HepG2 (cell line): Measurements from ENCODE around the gene RPE.

ENCODE experiments used
- PAX8 ChIP-seq: sonication (generic); formaldehyde crosslinking; IDR thresholded peaks from 2 replicates; pipeline ENCODE4 v1.8.0; 2022; ENCODE audit warnings: mild to moderate bottlenecking, missing genetic modification reagents, borderline replicate concordance
- POLR2AphosphoS5 ChIP-seq: IDR thresholded peaks from 2 replicates; pipeline ENCODE4 v1.6.1; 2012; ENCODE audit warnings: low read depth, low read length
- SIN3A ChIP-seq: IDR thresholded peaks from 2 replicates; pipeline ENCODE4 v1.6.1; 2011; ENCODE audit warnings: low read depth, mild to moderate bottlenecking, control low read depth, low read length, borderline replicate concordance
- SP140L ChIP-seq: sonication (generic); formaldehyde crosslinking; IDR thresholded peaks from 2 replicates; pipeline ENCODE4 v1.4.0; 2020; ENCODE audit warnings: missing genetic modification reagents, borderline replicate concordance
- SRY ChIP-seq: sonication (generic); formaldehyde crosslinking; IDR thresholded peaks from 2 replicates; pipeline ENCODE4 v1.8.0; 2022; ENCODE audit warnings: mild to moderate bottlenecking, missing genetic modification reagents
- ZNF12 ChIP-seq: sonication (generic); formaldehyde crosslinking; IDR thresholded peaks from 2 replicates; pipeline ENCODE4 v1.5.0; 2020; ENCODE audit warnings: missing genetic modification reagents
- ZNF136 ChIP-seq: sonication (generic); formaldehyde crosslinking; IDR thresholded peaks from 2 replicates; pipeline ENCODE4 v1.8.1; 2022; ENCODE audit warnings: low read depth, mild to moderate bottlenecking, moderate library complexity, missing genetic modification reagents
- ZNF274 ChIP-seq: sonication (generic); formaldehyde crosslinking; IDR thresholded peaks from 2 replicates; pipeline ENCODE4 v1.5.1; 2020; ENCODE audit warnings: mild to moderate bottlenecking, missing genetic modification reagents
- TF ChIP-seq, protein P1 (sequence below): sonication (generic); formaldehyde crosslinking; IDR thresholded peaks from 2 replicates; pipeline ENCODE4 v1.8.0; 2023; ENCODE audit warnings: mild to moderate bottlenecking, missing genetic modification reagents
- TF ChIP-seq, protein P2 (sequence below): sonication (generic); formaldehyde crosslinking; IDR thresholded peaks from 2 replicates; pipeline ENCODE4 v1.5.0; 2020; ENCODE audit warnings: mild to moderate bottlenecking, missing genetic modification reagents, moderate library complexity
- TF ChIP-seq, protein P3 (sequence below): sonication (generic); formaldehyde crosslinking; IDR thresholded peaks from 2 replicates; pipeline ENCODE4 v1.4.0; 2020; ENCODE audit warnings: missing genetic modification reagents

DNA sequence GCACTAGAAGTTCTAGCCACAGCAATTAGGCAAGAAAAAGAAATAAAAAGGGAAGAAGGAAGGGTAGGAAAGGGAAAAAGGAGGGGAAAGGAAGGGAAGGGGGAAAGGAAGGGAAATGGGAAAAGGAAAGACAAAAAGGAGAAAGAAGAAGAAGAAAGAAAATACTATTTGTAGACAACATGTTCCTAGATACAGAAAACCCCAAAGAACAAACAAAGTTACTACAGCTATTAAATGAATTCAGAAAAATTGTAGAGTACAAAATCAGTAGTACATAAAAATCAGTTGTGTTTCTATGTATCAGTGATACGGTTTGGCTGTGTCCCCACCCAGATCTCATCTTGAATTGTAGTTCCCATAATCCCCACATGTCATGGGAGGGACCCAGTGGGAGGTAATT lies 52.3 kb downstream of the RPE start:
- TF ChIP-seq SIN3A (no peak), ZNF274 (CRISPR knock-in tag) (no peak), ZNF12 (CRISPR knock-in tag) (no peak), PAX8 (no peak), POLR2AphosphoS5 (no peak), SP140L (no peak), ZNF136 (CRISPR knock-in tag) (no peak), SRY (CRISPR knock-in tag) (no peak)
- TF ChIP-seq, protein P1, sequence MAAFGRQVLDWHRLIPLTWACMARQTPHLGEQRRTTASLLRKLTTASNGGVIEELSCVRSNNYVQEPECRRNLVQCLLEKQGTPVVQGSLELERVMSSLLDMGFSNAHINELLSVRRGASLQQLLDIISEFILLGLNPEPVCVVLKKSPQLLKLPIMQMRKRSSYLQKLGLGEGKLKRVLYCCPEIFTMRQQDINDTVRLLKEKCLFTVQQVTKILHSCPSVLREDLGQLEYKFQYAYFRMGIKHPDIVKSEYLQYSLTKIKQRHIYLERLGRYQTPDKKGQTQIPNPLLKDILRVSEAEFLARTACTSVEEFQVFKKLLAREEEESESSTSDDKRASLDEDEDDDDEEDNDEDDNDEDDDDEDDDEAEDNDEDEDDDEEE, result no peak
- TF ChIP-seq, protein P2, sequence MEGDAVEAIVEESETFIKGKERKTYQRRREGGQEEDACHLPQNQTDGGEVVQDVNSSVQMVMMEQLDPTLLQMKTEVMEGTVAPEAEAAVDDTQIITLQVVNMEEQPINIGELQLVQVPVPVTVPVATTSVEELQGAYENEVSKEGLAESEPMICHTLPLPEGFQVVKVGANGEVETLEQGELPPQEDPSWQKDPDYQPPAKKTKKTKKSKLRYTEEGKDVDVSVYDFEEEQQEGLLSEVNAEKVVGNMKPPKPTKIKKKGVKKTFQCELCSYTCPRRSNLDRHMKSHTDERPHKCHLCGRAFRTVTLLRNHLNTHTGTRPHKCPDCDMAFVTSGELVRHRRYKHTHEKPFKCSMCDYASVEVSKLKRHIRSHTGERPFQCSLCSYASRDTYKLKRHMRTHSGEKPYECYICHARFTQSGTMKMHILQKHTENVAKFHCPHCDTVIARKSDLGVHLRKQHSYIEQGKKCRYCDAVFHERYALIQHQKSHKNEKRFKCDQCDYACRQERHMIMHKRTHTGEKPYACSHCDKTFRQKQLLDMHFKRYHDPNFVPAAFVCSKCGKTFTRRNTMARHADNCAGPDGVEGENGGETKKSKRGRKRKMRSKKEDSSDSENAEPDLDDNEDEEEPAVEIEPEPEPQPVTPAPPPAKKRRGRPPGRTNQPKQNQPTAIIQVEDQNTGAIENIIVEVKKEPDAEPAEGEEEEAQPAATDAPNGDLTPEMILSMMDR (CRISPR knock-in tag), result no peak
- TF ChIP-seq, protein P3, sequence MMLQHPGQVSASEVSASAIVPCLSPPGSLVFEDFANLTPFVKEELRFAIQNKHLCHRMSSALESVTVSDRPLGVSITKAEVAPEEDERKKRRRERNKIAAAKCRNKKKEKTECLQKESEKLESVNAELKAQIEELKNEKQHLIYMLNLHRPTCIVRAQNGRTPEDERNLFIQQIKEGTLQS (CRISPR knock-in tag), result no peak
